HCT116 (cell line): ENCODE measurements around the gene CNTNAP2. TPM values are rescaled to one million over a fixed set of nuclear protein-coding genes. Genes with fewer than 3 reads are reported as not detected.

Experiments used
- ATAC-seq: fragments of 200-7000 bp; cut with Tn5 transposase; 2 replicates; pipeline ENCODE4 v1.9.1; 2020; ENCODE audit warnings: mild to moderate bottlenecking, moderate library complexity
- BruUV-seq: library from RNA; stranded (reverse); fragments of 400-500 nt; replicated peaks from 2 replicates; lab custom pipeline; 2021; lab: Mats Ljungman, UMichigan
- CTCF ChIA-PET: fragments of 300-600 bp; sonication (Branson Sonifier 250); formaldehyde crosslinking; loops from one replicate; lab custom pipeline; 2021; ENCODE audit warnings: antibody characterized with exemption; lab: Charles Lee
- POLR2A ChIA-PET: fragments of 300-600, 350-600 bp; sonication (Branson Sonifier 250); formaldehyde crosslinking; loops from one replicate; lab custom pipeline; 2021; ENCODE audit warnings: antibody characterized with exemption; lab: Charles Lee
- RAD21 ChIA-PET, 2 experiments: fragments of 300-600 bp; sonication (Branson Sonifier 250); formaldehyde crosslinking; loops; one replicate each; lab custom pipeline; 2023; ENCODE audit warnings: low total read pairs in 2 of 2; ENCODE audit not compliant: uncharacterized antibody in 2 of 2, unreplicated experiment in 2 of 2, low non-redundant PET in 1 of 2; lab: Charles Lee
- DNase-seq: peaks from one replicate; pipeline ENCODE4 v3.0.0-alpha.2; 2010; ENCODE audit warnings: low read depth, low spot score
- H2AFZ ChIP-seq: fragments of 200-600 bp; shearing (Covaris generic), sonication (generic); 2 replicates; pipeline ENCODE4 v1.6.1; 2017; ENCODE audit warnings: low read depth, mixed run types, mixed read lengths, antibody characterized with exemption, low read length; ENCODE audit not compliant: poor library complexity, severe bottlenecking
- H3K27ac ChIP-seq: 2 replicates; pipeline ENCODE4 v1.5.1; 2012; ENCODE audit warnings: low read depth, low read length
- H3K27me3 ChIP-seq: fragments of 200-600 bp; sonication (generic); 2 replicates; pipeline ENCODE4 v1.6.1; 2016; ENCODE audit warnings: mixed run types, low read length, mixed read lengths; ENCODE audit not compliant: insufficient read depth
- H3K36me3 ChIP-seq, 2 experiments: fragments of 200-500 bp in 1 of 2; fragments of 200-600 bp in 1 of 2; sonication (Bioruptor generic) in 1 of 2; sonication (generic) in 1 of 2; 2 replicates each; pipeline versions ENCODE4 v1.5.1 to v1.6.1; 2014 to 2016; ENCODE audit warnings: low read length in 2 of 2, inconsistent platforms in 1 of 2, mixed read lengths in 1 of 2, mixed run types in 1 of 2; ENCODE audit not compliant: insufficient read depth in 2 of 2, control insufficient read depth in 1 of 2
- H3K4me1 ChIP-seq, 2 experiments: fragments of 200-600 bp in 1 of 2; sonication (generic) in 1 of 2; 2 replicates each; pipeline versions ENCODE4 v1.5.1 to v1.6.1; 2012 to 2017; ENCODE audit warnings: low read length in 2 of 2, inconsistent platforms in 1 of 2, mild to moderate bottlenecking in 1 of 2, mixed read lengths in 1 of 2, mixed run types in 1 of 2, moderate library complexity in 1 of 2; ENCODE audit not compliant: insufficient read depth in 2 of 2, control insufficient read depth in 1 of 2
- H3K4me2 ChIP-seq: fragments of 200-600 bp; sonication (generic); 2 replicates; pipeline ENCODE4 v1.6.1; 2017; ENCODE audit warnings: mixed run types, low read length, mixed read lengths
- H3K4me3 ChIP-seq, 2 experiments: fragments of 200-600 bp in 1 of 2; sonication (generic) in 1 of 2; replicated peaks in 1 of 2; 2 replicates each; pipeline ENCODE4 v1.5.1; 2011 to 2016; ENCODE audit warnings: low read length in 2 of 2, control low read depth in 1 of 2, low read depth in 1 of 2, mild to moderate bottlenecking in 1 of 2, mixed read lengths in 1 of 2, mixed run types in 1 of 2
- H3K79me2 ChIP-seq: fragments of 200-600 bp; sonication (generic); 2 replicates; pipeline ENCODE4 v1.6.1; 2017; ENCODE audit warnings: mild to moderate bottlenecking, mixed run types, low read length, moderate library complexity, mixed read lengths; ENCODE audit not compliant: insufficient read depth
- H3K9ac ChIP-seq: fragments of 200-600 bp; sonication (generic); 2 replicates; pipeline ENCODE4 v1.6.1; 2016; ENCODE audit warnings: low read length, mixed read lengths
- H3K9me2 ChIP-seq: fragments of 200-600 bp; sonication (generic), shearing (Covaris generic); 2 replicates; pipeline ENCODE4 v1.6.1; 2017; ENCODE audit warnings: mixed run types, mild to moderate bottlenecking, moderate library complexity; ENCODE audit not compliant: insufficient read depth
- H3K9me3 ChIP-seq, 2 experiments: fragments of 200-500 bp in 1 of 2; fragments of 200-600 bp in 1 of 2; sonication (Bioruptor generic) in 1 of 2; sonication (generic) in 1 of 2; 2 replicates each; pipeline ENCODE4 v1.6.1; 2014 to 2017; ENCODE audit warnings: low read length in 2 of 2, mixed read lengths in 2 of 2, inconsistent platforms in 1 of 2, low read depth in 1 of 2, mild to moderate bottlenecking in 1 of 2, mixed run types in 1 of 2, moderate library complexity in 1 of 2; ENCODE audit not compliant: control insufficient read depth in 1 of 2, insufficient read depth in 1 of 2
- H4K20me1 ChIP-seq: fragments of 200-600 bp; sonication (generic), shearing (Covaris generic); 2 replicates; pipeline ENCODE4 v1.6.1; 2017; ENCODE audit warnings: mixed run types, mild to moderate bottlenecking, moderate library complexity; ENCODE audit not compliant: insufficient read depth
- CBX3 ChIP-seq: IDR thresholded peaks from 2 replicates; pipeline ENCODE4 v1.6.1; 2012; ENCODE audit warnings: low read depth
- ELF1 ChIP-seq: IDR thresholded peaks from 2 replicates; pipeline ENCODE4 v1.6.1; 2012; ENCODE audit warnings: low read depth, borderline replicate concordance
- JUND ChIP-seq: IDR thresholded peaks from 2 replicates; pipeline ENCODE4 v1.6.1; 2012
- POLR2A ChIP-seq: IDR thresholded peaks from 2 replicates; pipeline ENCODE4 v1.7.0; 2011; ENCODE audit warnings: borderline replicate concordance; ENCODE audit not compliant: insufficient read depth, insufficient read length; ENCODE audit errors: extremely low read depth
- RAD21 ChIP-seq: IDR thresholded peaks from 2 replicates; pipeline ENCODE4 v1.6.1; 2012; ENCODE audit warnings: low read depth, mild to moderate bottlenecking
- YY1 ChIP-seq: IDR thresholded peaks from 2 replicates; pipeline ENCODE4 v1.6.1; 2011; ENCODE audit warnings: low read length, low read depth, moderate library complexity, mild to moderate bottlenecking; ENCODE audit not compliant: insufficient replicate concordance; ENCODE audit errors: extremely low read depth
- ZFX ChIP-seq: fragments of 450-650 bp; IDR thresholded peaks from 2 replicates; pipeline ENCODE4 v1.6.1; 2017
- ZNF274 ChIP-seq: fragments of 200-500 bp; sonication (Bioruptor generic); IDR thresholded peaks from 2 replicates; pipeline ENCODE4 v1.6.1; 2014; ENCODE audit warnings: mild to moderate bottlenecking, low read depth, low read length, inconsistent platforms
- intact Hi-C: fragments of 100-400 bp; cut with micrococcal nuclease; formaldehyde crosslinking; loops from 2 replicates; pipeline ENCODE4 v1.10.0; 2022
- total RNA-seq: library from RNA; stranded (reverse); gene quantifications from one replicate; pipeline ENCODE4 v1.2.1, GENCODE V29; 2021; ENCODE audit not compliant: unreplicated experiment
- TF ChIP-seq, protein P1 (sequence below): IDR thresholded peaks from 2 replicates; pipeline ENCODE4 v1.6.1; 2012
- TF ChIP-seq, protein P2 (sequence below): IDR thresholded peaks from 2 replicates; pipeline ENCODE4 v1.6.1; 2012; ENCODE audit warnings: low read depth
- TF ChIP-seq, protein P3 (sequence below): IDR thresholded peaks from 2 replicates; pipeline ENCODE4 v1.6.1; 2012
- TF ChIP-seq, protein P4 (sequence below), 3 experiments: fragments of 200-600 bp in 1 of 3; sonication (generic) in 1 of 3; IDR thresholded peaks in 2 of 3; conservative IDR thresholded peaks in 1 of 3; 2 replicates each; pipeline ENCODE4 v1.5.1; 2012 to 2017; ENCODE audit warnings: low read depth in 2 of 3, low read length in 2 of 3, antibody characterized with exemption in 1 of 3, borderline replicate concordance in 1 of 3, control low read depth in 1 of 3, mild to moderate bottlenecking in 1 of 3, mixed read lengths in 1 of 3, mixed run types in 1 of 3, moderate library complexity in 1 of 3; ENCODE audit not compliant: insufficient read depth in 1 of 3
- TF ChIP-seq, protein P5 (sequence below): IDR thresholded peaks from 2 replicates; pipeline ENCODE4 v1.6.1; 2011; ENCODE audit warnings: mild to moderate bottlenecking, low read length, moderate library complexity; ENCODE audit not compliant: insufficient replicate concordance; ENCODE audit errors: extremely low read depth

The CNTNAP2 gene
- total RNA-seq, 1 experiment from 2014 or later = 0.37 TPM

DNA sequence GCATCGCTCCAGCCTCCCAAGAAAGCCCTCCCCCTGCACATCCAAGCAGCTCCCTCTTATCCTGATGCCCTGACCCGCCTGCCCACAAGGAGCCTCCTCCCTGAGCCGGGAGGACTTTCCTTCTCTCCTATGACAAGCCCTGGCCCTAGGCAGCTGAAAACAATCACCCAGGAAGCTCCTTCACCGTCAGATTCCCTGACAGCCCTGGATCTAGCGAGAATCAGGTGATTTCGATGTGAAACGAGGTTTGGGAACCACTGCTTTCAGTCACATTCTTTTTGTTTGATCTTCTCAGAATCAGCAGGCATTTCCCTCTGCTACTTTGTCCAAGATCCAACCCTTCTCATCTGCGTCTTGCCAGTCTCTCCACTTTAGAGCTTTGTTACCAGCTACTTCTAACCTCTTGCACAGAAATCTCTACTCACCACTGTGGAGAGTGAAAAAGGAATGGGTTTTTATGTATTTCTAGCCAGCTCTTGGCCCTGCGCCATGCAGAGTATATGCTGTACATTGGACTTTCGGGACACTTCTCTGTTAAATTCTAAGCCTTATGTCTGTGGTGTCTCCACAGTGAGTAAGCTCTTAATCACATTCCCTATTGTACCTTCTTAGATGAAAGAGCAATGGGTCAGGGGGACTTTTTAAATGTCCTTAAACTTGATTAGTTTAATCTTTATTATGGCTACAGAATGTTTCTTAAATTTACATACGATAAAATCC is 2220.8 kb downstream of the CNTNAP2 start:
- Histone ChIP-seq H3K9me2 (no peaks in the 10 kb centered on the region), H4K20me1 (no peaks in the 10 kb centered on the region), H3K4me1 (peaks cover 0 to 11% of the 10 kb centered on the region in 2 experiments; a peak in 2 of 4 replicates), H3K9me3 (no peaks in the 10 kb centered on the region), H3K4me2 (no peak overlapping the region), H3K36me3 (no peaks in the 10 kb centered on the region)
- ChIA-PET RAD21 (no interaction called here), POLR2A (no interaction called here), CTCF (no interaction called here)
- no TSS peak for BruUV-seq
- intact Hi-C loops = no loop called here
- TF ChIP-seq, protein P1, sequence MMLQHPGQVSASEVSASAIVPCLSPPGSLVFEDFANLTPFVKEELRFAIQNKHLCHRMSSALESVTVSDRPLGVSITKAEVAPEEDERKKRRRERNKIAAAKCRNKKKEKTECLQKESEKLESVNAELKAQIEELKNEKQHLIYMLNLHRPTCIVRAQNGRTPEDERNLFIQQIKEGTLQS = no peak
- TF ChIP-seq, protein P2, sequence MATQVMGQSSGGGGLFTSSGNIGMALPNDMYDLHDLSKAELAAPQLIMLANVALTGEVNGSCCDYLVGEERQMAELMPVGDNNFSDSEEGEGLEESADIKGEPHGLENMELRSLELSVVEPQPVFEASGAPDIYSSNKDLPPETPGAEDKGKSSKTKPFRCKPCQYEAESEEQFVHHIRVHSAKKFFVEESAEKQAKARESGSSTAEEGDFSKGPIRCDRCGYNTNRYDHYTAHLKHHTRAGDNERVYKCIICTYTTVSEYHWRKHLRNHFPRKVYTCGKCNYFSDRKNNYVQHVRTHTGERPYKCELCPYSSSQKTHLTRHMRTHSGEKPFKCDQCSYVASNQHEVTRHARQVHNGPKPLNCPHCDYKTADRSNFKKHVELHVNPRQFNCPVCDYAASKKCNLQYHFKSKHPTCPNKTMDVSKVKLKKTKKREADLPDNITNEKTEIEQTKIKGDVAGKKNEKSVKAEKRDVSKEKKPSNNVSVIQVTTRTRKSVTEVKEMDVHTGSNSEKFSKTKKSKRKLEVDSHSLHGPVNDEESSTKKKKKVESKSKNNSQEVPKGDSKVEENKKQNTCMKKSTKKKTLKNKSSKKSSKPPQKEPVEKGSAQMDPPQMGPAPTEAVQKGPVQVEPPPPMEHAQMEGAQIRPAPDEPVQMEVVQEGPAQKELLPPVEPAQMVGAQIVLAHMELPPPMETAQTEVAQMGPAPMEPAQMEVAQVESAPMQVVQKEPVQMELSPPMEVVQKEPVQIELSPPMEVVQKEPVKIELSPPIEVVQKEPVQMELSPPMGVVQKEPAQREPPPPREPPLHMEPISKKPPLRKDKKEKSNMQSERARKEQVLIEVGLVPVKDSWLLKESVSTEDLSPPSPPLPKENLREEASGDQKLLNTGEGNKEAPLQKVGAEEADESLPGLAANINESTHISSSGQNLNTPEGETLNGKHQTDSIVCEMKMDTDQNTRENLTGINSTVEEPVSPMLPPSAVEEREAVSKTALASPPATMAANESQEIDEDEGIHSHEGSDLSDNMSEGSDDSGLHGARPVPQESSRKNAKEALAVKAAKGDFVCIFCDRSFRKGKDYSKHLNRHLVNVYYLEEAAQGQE = no peak
- TF ChIP-seq, protein P3, sequence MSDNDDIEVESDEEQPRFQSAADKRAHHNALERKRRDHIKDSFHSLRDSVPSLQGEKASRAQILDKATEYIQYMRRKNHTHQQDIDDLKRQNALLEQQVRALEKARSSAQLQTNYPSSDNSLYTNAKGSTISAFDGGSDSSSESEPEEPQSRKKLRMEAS = no peak
- TF ChIP-seq RAD21 (no peak), POLR2A (no peak), ZFX (no peak), ZNF274 (no peak), CBX3 (no peak), ELF1 (no peak), YY1 (no peak), JUND (no peak)
- TF ChIP-seq, protein P4, sequence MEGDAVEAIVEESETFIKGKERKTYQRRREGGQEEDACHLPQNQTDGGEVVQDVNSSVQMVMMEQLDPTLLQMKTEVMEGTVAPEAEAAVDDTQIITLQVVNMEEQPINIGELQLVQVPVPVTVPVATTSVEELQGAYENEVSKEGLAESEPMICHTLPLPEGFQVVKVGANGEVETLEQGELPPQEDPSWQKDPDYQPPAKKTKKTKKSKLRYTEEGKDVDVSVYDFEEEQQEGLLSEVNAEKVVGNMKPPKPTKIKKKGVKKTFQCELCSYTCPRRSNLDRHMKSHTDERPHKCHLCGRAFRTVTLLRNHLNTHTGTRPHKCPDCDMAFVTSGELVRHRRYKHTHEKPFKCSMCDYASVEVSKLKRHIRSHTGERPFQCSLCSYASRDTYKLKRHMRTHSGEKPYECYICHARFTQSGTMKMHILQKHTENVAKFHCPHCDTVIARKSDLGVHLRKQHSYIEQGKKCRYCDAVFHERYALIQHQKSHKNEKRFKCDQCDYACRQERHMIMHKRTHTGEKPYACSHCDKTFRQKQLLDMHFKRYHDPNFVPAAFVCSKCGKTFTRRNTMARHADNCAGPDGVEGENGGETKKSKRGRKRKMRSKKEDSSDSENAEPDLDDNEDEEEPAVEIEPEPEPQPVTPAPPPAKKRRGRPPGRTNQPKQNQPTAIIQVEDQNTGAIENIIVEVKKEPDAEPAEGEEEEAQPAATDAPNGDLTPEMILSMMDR (IDR thresholded peaks at IDR 0.05 in 2 of 3, conservative IDR thresholded peaks at IDR 0.05 in 1 of 3; ENCODE audit: borderline replicate concordance in 1 of 3, insufficient read depth in 1 of 3, low read depth in 2 of 3, low read length in 2 of 3) = no peak
- TF ChIP-seq, protein P5, sequence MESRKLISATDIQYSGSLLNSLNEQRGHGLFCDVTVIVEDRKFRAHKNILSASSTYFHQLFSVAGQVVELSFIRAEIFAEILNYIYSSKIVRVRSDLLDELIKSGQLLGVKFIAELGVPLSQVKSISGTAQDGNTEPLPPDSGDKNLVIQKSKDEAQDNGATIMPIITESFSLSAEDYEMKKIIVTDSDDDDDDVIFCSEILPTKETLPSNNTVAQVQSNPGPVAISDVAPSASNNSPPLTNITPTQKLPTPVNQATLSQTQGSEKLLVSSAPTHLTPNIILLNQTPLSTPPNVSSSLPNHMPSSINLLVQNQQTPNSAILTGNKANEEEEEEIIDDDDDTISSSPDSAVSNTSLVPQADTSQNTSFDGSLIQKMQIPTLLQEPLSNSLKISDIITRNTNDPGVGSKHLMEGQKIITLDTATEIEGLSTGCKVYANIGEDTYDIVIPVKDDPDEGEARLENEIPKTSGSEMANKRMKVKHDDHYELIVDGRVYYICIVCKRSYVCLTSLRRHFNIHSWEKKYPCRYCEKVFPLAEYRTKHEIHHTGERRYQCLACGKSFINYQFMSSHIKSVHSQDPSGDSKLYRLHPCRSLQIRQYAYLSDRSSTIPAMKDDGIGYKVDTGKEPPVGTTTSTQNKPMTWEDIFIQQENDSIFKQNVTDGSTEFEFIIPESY = no peak
- TF ChIP-seq, all 23 proteins: peak for 0
- peaks cover 61% of the 10 kb centered on the region for H3K27me3 ChIP-seq
- H2AFZ ChIP-seq = no peak overlapping the region
- H3K9ac ChIP-seq = no peak overlapping the region
- no peak for DNase-seq
- no peaks in the 10 kb centered on the region for H3K79me2 ChIP-seq
- ATAC-seq = no peak
- H3K27ac ChIP-seq = no peak overlapping the region
- no peak overlapping the region for H3K4me3 ChIP-seq
